Brain microvascular endothelial cell (primary cell): ENCODE results near the gene ZNF664.

ENCODE experiments used
- DNase-seq: peaks from one replicate; pipeline ENCODE4 v3.0.0-alpha.2; 2020
- H3K27ac ChIP-seq: fragments of 250-450 bp; sonication (Bioruptor Pico); 2 replicates; pipeline ENCODE4 v1.5.1; 2020; ENCODE audit warnings: mild to moderate bottlenecking, moderate library complexity
- H3K27me3 ChIP-seq: fragments of 250-450 bp; sonication (Bioruptor Pico); replicated peaks from 2 replicates; pipeline ENCODE4 v1.5.1; 2020; ENCODE audit warnings: mild to moderate bottlenecking
- H3K36me3 ChIP-seq: fragments of 250-450 bp; sonication (Bioruptor Pico); replicated peaks from 2 replicates; pipeline ENCODE4 v1.5.1; 2020; ENCODE audit warnings: mild to moderate bottlenecking
- H3K4me3 ChIP-seq: 2 replicates; pipeline ENCODE4 v1.5.1; 2011; ENCODE audit warnings: low read depth, mild to moderate bottlenecking, control low read depth, low read length, moderate library complexity
- CTCF ChIP-seq: IDR thresholded peaks from 2 replicates; pipeline ENCODE4 v1.5.1; 2011; ENCODE audit warnings: low read depth, mild to moderate bottlenecking, moderate library complexity, low read length, control low read depth, inconsistent platforms; ENCODE audit errors: missing control alignments
- in situ Hi-C: cut with HindIII; loops from 2 replicates; pipeline ENCODE4 v1.10.0; 2017; ENCODE audit warnings: low sequenced_read_pairs, low pct_ligation_motif_present

The ZNF664 gene

GRCh38 chr12:123966596-123966995 is 6.4 kb upstream of the ZNF664 start:
- TF ChIP-seq CTCF, result no peak
- peak; percentile 45 for DNase-seq

GRCh38 chr12:123967121-123967586 is 5.9 kb upstream of the ZNF664 start:
- no peak for DNase-seq
- no peak overlapping the region for H3K4me3 ChIP-seq
- no peaks in the 10 kb centered on the region for H3K36me3 ChIP-seq
- no peak for TF ChIP-seq CTCF
- in situ Hi-C loops, result no loop called here
- no peak overlapping the region for H3K27ac ChIP-seq
- H3K27me3 ChIP-seq, result no peaks in the 10 kb centered on the region

More at GRCh38 chr12:123966596-123966995, 6.4 kb upstream of the ZNF664 start:
- H3K27me3 ChIP-seq, result no peaks in the 10 kb centered on the region
- H3K36me3 ChIP-seq, result no peaks in the 10 kb centered on the region
- in situ Hi-C loops, result no loop called here
- H3K27ac ChIP-seq, result no peak overlapping the region
- H3K4me3 ChIP-seq, result no peak overlapping the region

- H3K4me3 ChIP-seq, result peak overlapping the region; percentile 68
- in situ Hi-C loops, result no loop called here
- TF ChIP-seq CTCF, result no peak
- no peak for DNase-seq
- peak overlapping the region; percentile 4 for H3K27ac ChIP-seq
- no peaks in the 10 kb centered on the region for H3K36me3 ChIP-seq
- no peaks in the 10 kb centered on the region for H3K27me3 ChIP-seq
These were observed 1.6 kb upstream of the ZNF664 start for GRCh38 chr12:123971449-123971769.

- H3K27ac ChIP-seq, result peak overlapping the region; percentile 4
- TF ChIP-seq CTCF, result no peak
- no peak for DNase-seq
- H3K36me3 ChIP-seq, result no peaks in the 10 kb centered on the region
- H3K4me3 ChIP-seq, result peak overlapping the region; percentile 68
- in situ Hi-C loops, result no loop called here
- H3K27me3 ChIP-seq, result no peaks in the 10 kb centered on the region
These were observed 1.1 kb upstream of the ZNF664 start for GRCh38 chr12:123971770-123972456.

GRCh38 chr12:123973552-123974341 is 732 bp downstream of the ZNF664 start:
- H3K27ac ChIP-seq, result no peak overlapping the region

More at GRCh38 chr12:123973552-123974341, 732 bp downstream of the ZNF664 start:
- TF ChIP-seq CTCF, result no peak
- in situ Hi-C loops, result no loop called here
- Histone ChIP-seq H3K4me3 (peak overlapping the region; percentile 70), H3K27me3 (no peaks in the 10 kb centered on the region), H3K36me3 (no peaks in the 10 kb centered on the region)
- DNase-seq, result no peak
